ENCODE results near the gene ATP1A4. TPM values are rescaled to one million over a fixed set of nuclear protein-coding genes. Genes with fewer than 3 reads are reported as not detected.

The ATP1A4 gene
- total and polyA plus RNA-seq, 9 of the 15 experiments (the other 6 are each of a cell fraction or from before 2014, with no cell fraction given) = 0.07 TPM; not detected in 8

- TF ChIP-seq ZNF518B (CRISPR knock-in tag; IDR thresholded peaks at IDR 0.05) (no peak), MBD2 (IDR thresholded peaks at IDR 0.05; ENCODE audit: borderline replicate concordance, low read depth) (no peak), TEAD4 (IDR thresholded peaks at IDR 0.05; ENCODE audit: low read length) (no peak), TEAD4 (CRISPR knock-in tag; IDR thresholded peaks at IDR 0.05; ENCODE audit: borderline replicate concordance) (no peak), ZBTB17 (CRISPR knock-in tag; IDR thresholded peaks at IDR 0.05) (no peak), LARP7 (IDR thresholded peaks at IDR 0.05) (0 out of 2 replicates have a peak, but pooled peaks have one; percentile 63), TCF15 (CRISPR knock-in tag; IDR thresholded peaks at IDR 0.05) (no peak), CTBP1 (IDR thresholded peaks at IDR 0.05; ENCODE audit: borderline replicate concordance) (peak; percentile 57; the same call in 1 of the 2 replicates), EZH2 (IDR thresholded peaks at IDR 0.05; ENCODE audit: borderline replicate concordance, low read depth, low read length) (no peak), KAT8 (IDR thresholded peaks at IDR 0.05; ENCODE audit: low read depth) (no peak), ZNF586 (CRISPR knock-in tag; conservative IDR thresholded peaks at IDR 0.05) (no peak), ZNF318 (IDR thresholded peaks at IDR 0.05; ENCODE audit: borderline replicate concordance in 1 of 2, low read depth in 1 of 2) (no peak), MAX (CRISPR knock-in tag; IDR thresholded peaks at IDR 0.05) (peak; percentile 45), ZNF121 (CRISPR knock-in tag; conservative IDR thresholded peaks at IDR 0.05) (no peak), STAT5A (IDR thresholded peaks at IDR 0.05; ENCODE audit: borderline replicate concordance, low read length) (no peak), IRF2 (CRISPR knock-in tag; IDR thresholded peaks at IDR 0.05) (no peak)
These were observed 54.0 kb downstream of the ATP1A4 start, which contains the start of gene PEA15 (continued) for GRCh38 chr1:160205242-160206035.

All from K562 (cell line).